ENCODE data around the gene PRR19.

DNA sequence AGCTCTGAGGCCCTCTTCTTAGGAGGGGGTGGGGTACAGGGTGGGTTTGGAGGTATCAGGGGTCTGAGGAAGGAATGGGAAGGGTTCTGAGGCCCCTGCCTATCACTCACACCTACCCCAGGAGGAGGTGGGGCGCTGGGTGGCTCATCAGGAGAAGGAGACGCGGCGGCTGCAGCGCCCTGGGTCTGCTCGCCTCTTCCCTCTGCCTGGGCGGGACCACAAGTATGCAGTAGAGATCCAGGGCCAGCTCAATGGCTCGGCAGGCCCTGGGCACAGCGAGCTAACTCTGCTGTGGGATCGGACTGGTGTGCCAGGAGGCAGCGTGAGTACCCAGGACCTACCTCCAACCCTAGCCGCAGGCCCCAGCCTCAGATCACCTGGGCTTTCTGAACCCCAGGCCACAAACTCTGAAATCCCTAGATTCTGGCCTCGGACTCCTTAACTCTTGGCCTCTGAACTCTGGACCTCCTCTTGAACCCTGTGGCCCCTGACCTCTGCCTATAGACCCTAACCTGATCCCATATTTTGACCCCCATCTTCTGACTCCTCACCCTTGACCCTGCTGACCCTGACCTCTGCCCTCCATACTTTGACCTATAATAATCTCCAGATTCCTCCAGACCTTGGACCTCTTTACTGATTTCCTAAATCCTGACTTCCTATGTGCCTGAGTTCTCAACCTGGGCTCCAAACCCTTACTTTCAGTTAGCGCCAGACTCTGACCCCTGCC is 47.6 kb downstream of the PRR19 start:
- TF ChIP-seq POLR2AphosphoS5 (IDR thresholded peaks at IDR 0.05; ENCODE audit: low read depth, low read length) (no peak), POLR2A (IDR thresholded peaks at IDR 0.05; ENCODE audit: low read depth, low read length) (no peak)

Data from GM12892 (cell line).